22Rv1 (cell line): ENCODE results near the gene GPC5.

Experiments
- ZFX ChIP-seq: fragments of 450-650 bp; IDR thresholded peaks from 2 replicates; pipeline ENCODE4 v1.6.1; 2017; ENCODE audit warnings: antibody characterized with exemption, borderline replicate concordance
- TF ChIP-seq, protein P1 (sequence below): fragments of 450-650 bp; IDR thresholded peaks from 2 replicates; pipeline ENCODE4 v1.5.1; 2017; ENCODE audit warnings: mild to moderate bottlenecking

DNA sequence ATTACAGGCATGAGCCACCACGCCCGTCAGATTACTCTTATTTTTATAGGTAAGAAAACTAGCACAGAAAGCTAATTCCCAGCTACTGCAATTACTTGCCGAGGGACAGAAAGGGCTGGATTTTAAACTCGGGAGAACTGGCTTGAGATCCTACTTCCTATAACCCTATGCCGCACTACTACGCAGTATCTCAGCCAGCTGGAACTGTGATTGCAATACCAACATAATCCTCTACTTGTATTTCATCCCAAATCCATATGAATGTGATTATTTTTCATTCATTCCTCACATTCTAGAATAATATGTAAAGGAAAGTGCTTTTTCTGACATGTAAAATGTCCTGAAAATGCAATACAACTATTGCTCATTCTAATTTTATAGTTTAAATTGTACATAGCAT is 1054.4 kb downstream of the GPC5 start:
- TF ChIP-seq, protein P1, sequence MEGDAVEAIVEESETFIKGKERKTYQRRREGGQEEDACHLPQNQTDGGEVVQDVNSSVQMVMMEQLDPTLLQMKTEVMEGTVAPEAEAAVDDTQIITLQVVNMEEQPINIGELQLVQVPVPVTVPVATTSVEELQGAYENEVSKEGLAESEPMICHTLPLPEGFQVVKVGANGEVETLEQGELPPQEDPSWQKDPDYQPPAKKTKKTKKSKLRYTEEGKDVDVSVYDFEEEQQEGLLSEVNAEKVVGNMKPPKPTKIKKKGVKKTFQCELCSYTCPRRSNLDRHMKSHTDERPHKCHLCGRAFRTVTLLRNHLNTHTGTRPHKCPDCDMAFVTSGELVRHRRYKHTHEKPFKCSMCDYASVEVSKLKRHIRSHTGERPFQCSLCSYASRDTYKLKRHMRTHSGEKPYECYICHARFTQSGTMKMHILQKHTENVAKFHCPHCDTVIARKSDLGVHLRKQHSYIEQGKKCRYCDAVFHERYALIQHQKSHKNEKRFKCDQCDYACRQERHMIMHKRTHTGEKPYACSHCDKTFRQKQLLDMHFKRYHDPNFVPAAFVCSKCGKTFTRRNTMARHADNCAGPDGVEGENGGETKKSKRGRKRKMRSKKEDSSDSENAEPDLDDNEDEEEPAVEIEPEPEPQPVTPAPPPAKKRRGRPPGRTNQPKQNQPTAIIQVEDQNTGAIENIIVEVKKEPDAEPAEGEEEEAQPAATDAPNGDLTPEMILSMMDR = no peak
- no peak for TF ChIP-seq ZFX
